Liver (tissue), 9 donors: Measurements from ENCODE around the gene LGALS9C. TPM values are rescaled to one million over a fixed set of nuclear protein-coding genes. Genes with fewer than 3 reads are reported as not detected.
"Not testable (repeated sequence)": the region's sequence is repeated elsewhere in the genome, so short reads cannot be mapped to it uniquely, and the experiment has no call there.

ENCODE experiments used
- DNase-seq: peaks from one replicate; pipeline ENCODE4 v3.0.0-alpha.2; 2017; ENCODE audit warnings: low spot score
- H3K27ac ChIP-seq, 2 donors: one replicate each; pipeline ENCODE4 v1.7.0; 2013; ENCODE audit warnings: inconsistent platforms in 2 of 2, low read length in 2 of 2, control low read depth in 1 of 2, low read depth in 1 of 2, mild to moderate bottlenecking in 1 of 2
- H3K27me3 ChIP-seq, 4 donors: one replicate each; pipeline versions ENCODE4 v1.6.1 to v1.7.0; 2013; ENCODE audit warnings: low read length in 3 of 4, inconsistent platforms in 1 of 4, mild to moderate bottlenecking in 1 of 4, moderate library complexity in 1 of 4; ENCODE audit not compliant: control insufficient read depth in 4 of 4, insufficient read depth in 4 of 4
- H3K36me3 ChIP-seq, 4 donors: one replicate each; pipeline versions ENCODE4 v1.6.1 to v1.7.0; 2013; ENCODE audit warnings: low read length in 3 of 4, mild to moderate bottlenecking in 3 of 4, low read depth in 1 of 4, moderate library complexity in 1 of 4; ENCODE audit not compliant: control insufficient read depth in 4 of 4, insufficient read depth in 3 of 4
- H3K4me1 ChIP-seq, 4 donors: one replicate each; pipeline versions ENCODE4 v1.6.1 to v1.7.0; 2013; ENCODE audit warnings: low read length in 3 of 4, mild to moderate bottlenecking in 3 of 4, moderate library complexity in 1 of 4; ENCODE audit not compliant: control insufficient read depth in 4 of 4, insufficient read depth in 4 of 4
- H3K4me3 ChIP-seq, 3 donors: one replicate each; pipeline versions ENCODE4 v1.6.1 to v1.7.0; 2013; ENCODE audit warnings: low read length in 3 of 3, control low read depth in 1 of 3, low read depth in 1 of 3, mild to moderate bottlenecking in 1 of 3
- H3K9ac ChIP-seq, 2 donors: one replicate each; pipeline ENCODE4 v1.7.0; 2013; ENCODE audit warnings: low read length in 2 of 2, mild to moderate bottlenecking in 2 of 2, moderate library complexity in 2 of 2, control low read depth in 1 of 2, low read depth in 1 of 2
- H3K9me3 ChIP-seq, 4 donors: one replicate each; pipeline versions ENCODE4 v1.6.1 to v1.7.0; 2013; ENCODE audit warnings: low read length in 3 of 4; ENCODE audit not compliant: control insufficient read depth in 4 of 4
- HNF4A ChIP-seq, 2 donors: conservative IDR thresholded peaks; 2 replicates each; pipeline ENCODE4 v1.6.1; 2016; ENCODE audit warnings: antibody characterized with exemption in 2 of 2, mild to moderate bottlenecking in 2 of 2
- RXRA ChIP-seq, 2 donors: IDR thresholded peaks; 2 replicates each; pipeline ENCODE4 v1.6.1; 2017 to 2018; ENCODE audit warnings: antibody characterized with exemption in 2 of 2, mild to moderate bottlenecking in 1 of 2
- WGBS: extraction: QIAGEN DNeasy Blood & Tissue Kit; methylation state at CpG from one replicate; pipeline ENCODE4 v1.1.7; 2013; 5-methylcytosine and 5-hydroxymethylcytosine counted together
- polyA plus RNA-seq, 2 donors: library from polyadenylated mRNA; stranded (reverse) in 1 of 2; unstranded in 1 of 2; fragments of 200-250 nt in 1 of 2; fragments of >200 nt in 1 of 2; fragmentation: Nextera tagmentation in 1 of 2; extraction: Ambion mirVana in 1 of 2; gene quantifications; one replicate each; pipeline versions ENCODE4 v1.2.1 to v1.2.3, GENCODE V29; 2013 to 2015
- total RNA-seq, 2 donors: library from RNA; depleted of rRNA; stranded (reverse); fragments of >200 nt; gene quantifications; one replicate each; pipeline ENCODE4 v1.2.3, GENCODE V29; 2014
- donor health status: healthy.
- donor health status: healthy.
- donor health status: healthy.
- donor health status: healthy.
- donor health status: healthy.

The LGALS9C gene
- total and polyA plus RNA-seq, 4 donors: 0.18 to 0.25 (median 0.24) TPM; not detected in 1

GRCh38 chr17:18469837-18470236 lies 6.8 kb upstream of the LGALS9C start:
- H3K27me3 ChIP-seq, H3K4me1 ChIP-seq, H3K9me3 ChIP-seq, H3K36me3 ChIP-seq, H3K4me3 ChIP-seq, DNase-seq, H3K9ac ChIP-seq, H3K27ac ChIP-seq: not testable (repeated sequence)
- 82% methylated on average over 2 of the region's 2 CpGs for WGBS

- not testable (repeated sequence) for H3K36me3 ChIP-seq, DNase-seq, H3K9me3 ChIP-seq, H3K4me1 ChIP-seq, H3K4me3 ChIP-seq, H3K27me3 ChIP-seq, H3K9ac ChIP-seq, H3K27ac ChIP-seq
- WGBS: 72% methylated on average over 8 of the region's 11 CpGs
These were observed 6.2 kb upstream of the LGALS9C start for GRCh38 chr17:18470345-18470930.

GRCh38 chr17:18473967-18474366 lies 2.6 kb upstream of the LGALS9C start:
- not testable (repeated sequence) for H3K4me3 ChIP-seq, H3K27me3 ChIP-seq, H3K9ac ChIP-seq, H3K36me3 ChIP-seq, DNase-seq, H3K4me1 ChIP-seq, H3K27ac ChIP-seq, H3K9me3 ChIP-seq
- 82% methylated on average over 3 of the region's 4 CpGs for WGBS

GRCh38 chr17:18474754-18475153 lies 1.8 kb upstream of the LGALS9C start:
- not testable (repeated sequence) for H3K4me3 ChIP-seq, H3K36me3 ChIP-seq, DNase-seq, H3K27ac ChIP-seq, H3K9ac ChIP-seq, H3K9me3 ChIP-seq, H3K27me3 ChIP-seq, H3K4me1 ChIP-seq
- 71% methylated on average over 6 of the region's 7 CpGs for WGBS

GRCh38 chr17:18477367-18477766 lies 778 bp downstream of the LGALS9C start:
- not testable (repeated sequence) for H3K9ac ChIP-seq, H3K4me3 ChIP-seq, H3K27me3 ChIP-seq, H3K4me1 ChIP-seq, H3K9me3 ChIP-seq, H3K27ac ChIP-seq, DNase-seq, H3K36me3 ChIP-seq
- 70% methylated on average over 3 of the region's 5 CpGs for WGBS

GRCh38 chr17:18478362-18478761 lies 1.8 kb downstream of the LGALS9C start:
- not testable (repeated sequence) for DNase-seq, H3K4me1 ChIP-seq, H3K9me3 ChIP-seq, H3K27ac ChIP-seq, H3K27me3 ChIP-seq, H3K4me3 ChIP-seq, H3K36me3 ChIP-seq, H3K9ac ChIP-seq
- WGBS: 29% methylated on average over 7 of the region's 12 CpGs
- TF ChIP-seq HNF4A (conservative IDR thresholded peaks at IDR 0.05) (peak in 1 of 2 donors; percentile 12), RXRA (IDR thresholded peaks at IDR 0.05) (peak in 1 of 2 donors; percentile 15)
